Natural killer cell (primary cell): ENCODE measurements around the gene RPL41. TPM values are rescaled to one million over a fixed set of nuclear protein-coding genes. Genes with fewer than 3 reads are reported as not detected.
A peak's percentile ranks its signal among the peaks of the same experiment; 100 is the strongest.

Experiments used
- ATAC-seq, 3 donors: fragments of 150-1000 bp in 2 of 3; fragments of 200-7000 bp in 1 of 3; cut with Tn5 transposase; 1 replicate in 1 of 3; 2 replicates in 2 of 3; pipeline ENCODE4 v1.10.0; 2021; ENCODE audit warnings: mild to moderate bottlenecking in 2 of 3, moderate library complexity in 2 of 3
- DNase-seq, 2 donors: peaks; one replicate each; pipeline versions ENCODE4 v3.0.0 to v3.0.0-alpha.2; 2013 to 2021; ENCODE audit warnings: mixed read lengths in 1 of 2
- H3K27ac ChIP-seq: one replicate; pipeline ENCODE4 v1.5.1; 2013; ENCODE audit warnings: mild to moderate bottlenecking, low read length
- H3K27me3 ChIP-seq: one replicate; pipeline ENCODE4 v1.6.1; 2013; ENCODE audit warnings: low read length; ENCODE audit not compliant: control insufficient read depth, insufficient read depth
- H3K36me3 ChIP-seq: one replicate; pipeline ENCODE4 v1.6.1; 2013; ENCODE audit warnings: low read length; ENCODE audit not compliant: control insufficient read depth, insufficient read depth
- H3K4me1 ChIP-seq: one replicate; pipeline ENCODE4 v1.6.1; 2013; ENCODE audit warnings: low read length; ENCODE audit not compliant: control insufficient read depth, insufficient read depth
- H3K4me3 ChIP-seq: one replicate; pipeline ENCODE4 v1.5.1; 2013; ENCODE audit warnings: low read length
- H3K9me3 ChIP-seq: one replicate; pipeline ENCODE4 v1.6.1; 2013; ENCODE audit warnings: low read length; ENCODE audit not compliant: control insufficient read depth, insufficient read depth
- H3K27ac Mint-ChIP-seq, 2 donors: one replicate each; pipeline ENCODE4 v1.8.0; 2022; ENCODE audit warnings: mild to moderate bottlenecking in 2 of 2, mixed read lengths in 2 of 2, moderate library complexity in 1 of 2
- H3K27me3 Mint-ChIP-seq, 2 donors: one replicate each; pipeline ENCODE4 v1.8.0; 2022; ENCODE audit warnings: low read depth in 2 of 2, mixed read lengths in 2 of 2
- H3K36me3 Mint-ChIP-seq: one replicate; pipeline ENCODE4 v1.8.0; 2022; ENCODE audit warnings: mixed read lengths
- H3K4me1 Mint-ChIP-seq, 2 donors: one replicate each; pipeline ENCODE4 v1.8.0; 2022; ENCODE audit warnings: mixed read lengths in 2 of 2
- H3K4me3 Mint-ChIP-seq: one replicate; pipeline ENCODE4 v1.8.0; 2022; ENCODE audit warnings: mild to moderate bottlenecking, moderate library complexity, mixed read lengths
- H3K9me3 Mint-ChIP-seq, 2 donors: one replicate each; pipeline ENCODE4 v1.8.0; 2022; ENCODE audit warnings: mixed read lengths in 2 of 2
- WGBS: methylation state at CpG from one replicate; pipeline ENCODE4 v1.1.7; 2013; ENCODE audit warnings: missing lambda C conversion rate; ENCODE audit not compliant: insufficient coverage; 5-methylcytosine and 5-hydroxymethylcytosine counted together
- intact Hi-C: fragments of 100-400 bp; cut with micrococcal nuclease; formaldehyde crosslinking; loops from one replicate; pipeline ENCODE4 v1.14.2; 2022
- total RNA-seq, 4 donors: library from RNA; stranded (reverse); fragments of 120-200 nt in 1 of 4; gene quantifications; one replicate each; pipeline versions ENCODE4 v1.2.3 to v1.2.4, GENCODE V29; 2013 to 2022
- TF ChIP-seq, protein P1 (sequence below): fragments of 200-600 bp; IDR thresholded peaks from one replicate; pipeline ENCODE4 v1.8.0; 2022; ENCODE audit warnings: antibody characterized with exemption

The RPL41 gene
- total RNA-seq, 3 donors from 2014 or later (not counting 1 experiment from before 2014, with no cell fraction given), result 2,342 to 3,083 (median 3,009) TPM

- WGBS, result 100% methylated on average over 1 of the region's 1 CpG
- H3K27ac Mint-ChIP-seq, result no peak overlapping the region
These were observed 38.0 kb upstream of the RPL41 start for GRCh38 chr12:56078427-56078826.

GRCh38 chr12:56078931-56079722, 37.3 kb upstream of the RPL41 start:
- peak overlapping the region in 1 of 2 donors; percentile 63 for H3K27ac Mint-ChIP-seq

More at GRCh38 chr12:56078427-56078826, 38.0 kb upstream of the RPL41 start:
- no peak overlapping the region for H3K27ac ChIP-seq
- no peak for DNase-seq
- no peaks in the 10 kb centered on the region for H3K9me3 Mint-ChIP-seq
- TF ChIP-seq, protein P1, sequence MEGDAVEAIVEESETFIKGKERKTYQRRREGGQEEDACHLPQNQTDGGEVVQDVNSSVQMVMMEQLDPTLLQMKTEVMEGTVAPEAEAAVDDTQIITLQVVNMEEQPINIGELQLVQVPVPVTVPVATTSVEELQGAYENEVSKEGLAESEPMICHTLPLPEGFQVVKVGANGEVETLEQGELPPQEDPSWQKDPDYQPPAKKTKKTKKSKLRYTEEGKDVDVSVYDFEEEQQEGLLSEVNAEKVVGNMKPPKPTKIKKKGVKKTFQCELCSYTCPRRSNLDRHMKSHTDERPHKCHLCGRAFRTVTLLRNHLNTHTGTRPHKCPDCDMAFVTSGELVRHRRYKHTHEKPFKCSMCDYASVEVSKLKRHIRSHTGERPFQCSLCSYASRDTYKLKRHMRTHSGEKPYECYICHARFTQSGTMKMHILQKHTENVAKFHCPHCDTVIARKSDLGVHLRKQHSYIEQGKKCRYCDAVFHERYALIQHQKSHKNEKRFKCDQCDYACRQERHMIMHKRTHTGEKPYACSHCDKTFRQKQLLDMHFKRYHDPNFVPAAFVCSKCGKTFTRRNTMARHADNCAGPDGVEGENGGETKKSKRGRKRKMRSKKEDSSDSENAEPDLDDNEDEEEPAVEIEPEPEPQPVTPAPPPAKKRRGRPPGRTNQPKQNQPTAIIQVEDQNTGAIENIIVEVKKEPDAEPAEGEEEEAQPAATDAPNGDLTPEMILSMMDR, result no peak
- H3K4me1 Mint-ChIP-seq, result peaks cover 0 to 21% of the 10 kb centered on the region in 2 donors
- H3K4me3 ChIP-seq, result no peak overlapping the region
- H3K9me3 ChIP-seq, result no peaks in the 10 kb centered on the region
- peak overlapping the region; percentile 88 for H3K4me3 Mint-ChIP-seq
- H3K4me1 ChIP-seq, result peaks cover 20% of the 10 kb centered on the region
- H3K36me3 ChIP-seq, result no peaks in the 10 kb centered on the region
- no peak for ATAC-seq
- intact Hi-C loops, result no loop called here
- peaks cover 10% of the 10 kb centered on the region for H3K27me3 ChIP-seq
- H3K36me3 Mint-ChIP-seq, result no peaks in the 10 kb centered on the region
- H3K27me3 Mint-ChIP-seq, result peaks cover 0 to 14% of the 10 kb centered on the region in 2 donors

DNA sequence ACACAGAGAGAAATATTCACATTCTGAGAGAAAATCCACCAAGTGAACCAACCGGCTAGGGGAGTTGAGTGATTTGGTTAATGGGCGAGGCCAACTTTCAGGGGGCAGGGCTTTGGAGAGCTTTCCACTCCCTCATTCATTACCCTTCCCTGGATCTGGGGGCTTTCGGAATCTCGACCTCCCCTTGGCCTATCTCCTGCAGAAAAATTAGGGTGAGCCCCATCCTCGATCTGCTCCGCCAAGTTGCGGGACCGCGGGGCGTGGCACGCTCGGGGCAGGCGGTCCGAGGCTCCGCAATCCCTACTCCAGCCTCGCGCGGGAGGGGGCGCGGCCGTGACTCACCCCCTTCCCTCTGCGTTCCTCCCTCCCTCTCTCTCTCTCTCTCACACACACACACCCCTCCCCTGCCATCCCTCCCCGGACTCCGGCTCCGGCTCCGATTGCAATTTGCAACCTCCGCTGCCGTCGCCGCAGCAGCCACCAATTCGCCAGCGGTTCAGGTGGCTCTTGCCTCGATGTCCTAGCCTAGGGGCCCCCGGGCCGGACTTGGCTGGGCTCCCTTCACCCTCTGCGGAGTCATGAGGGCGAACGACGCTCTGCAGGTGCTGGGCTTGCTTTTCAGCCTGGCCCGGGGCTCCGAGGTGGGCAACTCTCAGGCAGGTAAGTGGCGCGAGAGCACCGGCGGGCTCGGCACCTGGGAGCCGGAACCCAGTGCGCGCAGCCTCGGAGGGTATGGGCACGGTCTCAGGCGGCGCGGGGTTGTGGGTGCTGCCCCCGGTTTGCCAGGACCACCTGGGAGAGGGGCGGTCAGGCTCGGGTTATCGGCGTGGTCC, 36.5 kb upstream of the RPL41 start, which contains the start of gene ERBB3:
ERBB3 (plus strand) TSS at position 443 of the 833 bp plus-strand sequence; CDS start at position 579, 136 bp downstream.
- peaks cover 7 to 21% of the 10 kb centered on the region in 2 donors for H3K27me3 Mint-ChIP-seq

More at GRCh38 chr12:56078931-56079722, 37.3 kb upstream of the RPL41 start:
- no peaks in the 10 kb centered on the region for H3K9me3 Mint-ChIP-seq
- H3K27me3 Mint-ChIP-seq, result peaks cover 7 to 18% of the 10 kb centered on the region in 2 donors
- H3K4me1 ChIP-seq, result peaks cover 20% of the 10 kb centered on the region
- no peaks in the 10 kb centered on the region for H3K9me3 ChIP-seq
- H3K4me3 Mint-ChIP-seq, result peak overlapping the region; percentile 88
- intact Hi-C loops, result no loop called here
- no peak overlapping the region for H3K27ac ChIP-seq
- WGBS, result 8% methylated on average over 39 of the region's 50 CpGs
- peaks cover 10% of the 10 kb centered on the region for H3K27me3 ChIP-seq
- peaks cover 0 to 21% of the 10 kb centered on the region in 2 donors for H3K4me1 Mint-ChIP-seq
- H3K36me3 Mint-ChIP-seq, result no peaks in the 10 kb centered on the region
- peak overlapping the region; percentile 58 for H3K4me3 ChIP-seq
- no peaks in the 10 kb centered on the region for H3K36me3 ChIP-seq
- TF ChIP-seq, protein P1, result peak; percentile 69
- DNase-seq (peak; percentile 38 to 68), ATAC-seq (peak; percentile 73 to 76 (median 74))

More for the DNA sequence above, 36.5 kb upstream of the RPL41 start, which contains the start of gene ERBB3:
- Mint-ChIP-seq H3K4me1 (peaks cover 0 to 21% of the 10 kb centered on the region in 2 donors), H3K27ac (peak within 1 kb of the TSS in 1 of 2 donors; percentile 63), H3K9me3 (no peaks in the 10 kb centered on the region), H3K4me3 (peak within 1 kb of the TSS; percentile 88), H3K36me3 (no peaks in the 10 kb centered on the region)
- TF ChIP-seq, protein P1, result no peak
- Histone ChIP-seq H3K27me3 (peaks cover 10% of the 10 kb centered on the region), H3K27ac (no peak within 1 kb of the TSS), H3K4me1 (peaks cover 20% of the 10 kb centered on the region), H3K4me3 (peak within 1 kb of the TSS; percentile 58), H3K9me3 (no peaks in the 10 kb centered on the region), H3K36me3 (no peaks in the 10 kb centered on the region)
- intact Hi-C loops, result no loop called here
- ATAC-seq, result peak; percentile 75 to 80 (median 79)
- WGBS, result 1% methylated on average over 58 of the region's 59 CpGs
- DNase-seq, result peak; percentile 43 to 72
